ENCODE measurements around the gene RTN4RL1.
"Not testable (repeated sequence)": the region's sequence is repeated elsewhere in the genome, so short reads cannot be mapped to it uniquely, and the experiment has no call there.

Gene RTN4RL1

DNA sequence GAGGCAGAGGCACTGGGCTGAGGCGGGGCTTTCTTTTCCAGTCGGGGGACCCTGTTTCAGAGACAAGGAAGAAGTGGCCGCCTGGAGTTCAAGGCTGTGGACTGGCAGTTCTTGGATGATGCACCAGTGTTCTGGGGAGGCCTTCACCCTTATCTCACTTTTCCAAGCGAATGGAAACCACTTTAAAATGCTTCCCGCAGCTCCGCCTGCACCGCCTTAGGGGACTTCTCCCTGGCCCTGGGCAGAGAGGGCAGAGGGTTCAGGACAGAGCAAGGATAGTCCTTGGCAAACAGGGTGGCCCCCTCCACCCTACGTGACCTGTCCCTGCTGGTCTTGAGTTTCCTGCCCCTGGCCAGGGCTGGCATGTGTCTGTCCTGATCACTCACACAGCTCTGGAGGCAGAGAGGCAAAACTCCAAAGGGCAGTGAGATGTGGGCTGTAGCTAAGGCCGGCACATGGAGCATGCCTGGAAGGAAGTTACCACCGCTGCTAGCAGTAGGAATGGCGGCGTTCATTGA lies 20.6 kb downstream of the RTN4RL1 start:
- in situ Hi-C loops (cut with MboI; ENCODE audit: low sequenced_read_pairs) = no loop called here

DNA sequence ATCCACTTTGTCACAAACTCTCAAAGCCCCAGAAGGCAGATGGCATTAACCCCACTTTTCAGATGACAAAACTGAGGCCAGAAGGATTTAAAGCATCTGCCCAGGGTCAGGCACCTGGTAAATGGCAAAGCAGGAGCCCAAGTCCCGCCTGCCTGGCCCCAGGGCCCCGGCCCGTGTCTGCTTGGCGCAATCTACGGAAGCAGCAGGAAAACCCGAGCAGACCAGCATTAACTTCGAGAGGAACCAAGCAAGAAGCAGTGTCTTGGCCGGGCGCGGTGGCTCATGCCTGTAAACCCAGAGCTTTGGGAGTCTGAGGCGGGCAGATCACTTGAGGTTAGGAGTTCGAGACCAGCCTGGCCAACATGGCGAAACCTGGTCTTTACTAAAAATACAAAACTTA lies 21.6 kb downstream of the RTN4RL1 start:
- in situ Hi-C loops (cut with MboI; ENCODE audit: low sequenced_read_pairs) = no loop called here

DNA sequence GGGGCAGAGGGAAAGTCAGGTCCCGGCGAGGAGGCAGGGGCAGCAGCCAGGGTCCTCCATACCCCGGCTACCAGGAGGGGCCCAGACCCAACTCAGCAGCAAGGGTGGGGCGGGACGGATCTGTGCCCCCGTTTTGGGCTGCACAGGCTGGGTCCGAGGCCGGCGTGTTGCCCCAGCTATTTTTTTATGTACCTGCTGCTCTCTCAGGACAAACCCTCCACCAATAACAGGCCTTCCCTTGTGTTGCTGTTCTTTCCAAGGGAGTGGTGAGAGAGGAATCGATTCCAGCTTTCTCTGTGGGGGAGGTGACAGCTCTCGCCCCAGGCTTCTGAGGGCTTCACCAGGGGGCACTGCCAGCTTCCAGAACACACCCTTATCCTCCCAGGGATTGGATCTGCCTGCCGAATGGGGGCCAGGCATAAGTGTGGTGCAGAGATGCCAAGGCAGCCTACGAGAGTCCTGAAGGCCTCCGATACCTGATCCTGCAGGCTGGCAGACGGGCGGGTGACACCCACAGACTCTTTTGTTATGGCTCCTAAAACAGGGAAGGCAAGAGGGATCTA lies 22.3 kb downstream of the RTN4RL1 start:
- in situ Hi-C loops (cut with MboI; ENCODE audit: low sequenced_read_pairs) = no loop called here

DNA sequence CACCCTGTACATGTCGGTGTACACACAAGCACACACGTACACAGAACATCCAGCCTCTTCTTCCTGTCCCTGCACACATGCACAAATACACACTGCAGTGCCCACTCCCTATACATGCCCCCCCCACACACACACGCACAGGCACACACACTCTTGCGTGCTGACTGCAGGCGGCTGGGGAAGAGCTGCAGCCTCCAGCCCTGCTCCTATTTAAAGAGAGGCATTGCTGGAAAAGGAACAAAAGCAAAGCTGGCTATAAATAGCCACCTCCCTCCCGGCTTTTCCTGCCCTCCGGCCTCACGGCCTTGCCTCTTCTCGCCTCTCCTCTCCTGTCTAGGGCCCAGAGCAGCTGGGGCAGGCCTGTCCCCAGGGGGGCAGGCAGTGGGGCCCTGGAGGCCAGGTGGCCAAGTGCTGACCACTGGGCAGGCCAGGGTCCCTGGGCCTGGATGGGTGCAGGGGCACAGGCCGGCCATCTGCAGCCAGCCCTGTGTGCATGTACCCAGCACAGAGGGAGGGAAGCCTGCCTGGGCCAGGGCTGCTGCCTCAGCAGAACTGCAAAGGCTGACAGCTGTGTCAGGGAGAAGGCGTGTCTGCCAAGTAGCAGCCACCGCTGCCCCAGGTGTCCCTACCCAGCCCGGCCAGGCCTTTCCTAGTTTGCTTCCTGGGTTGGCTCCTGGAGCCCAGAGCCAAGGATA lies 25.4 kb downstream of the RTN4RL1 start:
- in situ Hi-C loops (cut with MboI; ENCODE audit: low sequenced_read_pairs) = no loop called here

DNA sequence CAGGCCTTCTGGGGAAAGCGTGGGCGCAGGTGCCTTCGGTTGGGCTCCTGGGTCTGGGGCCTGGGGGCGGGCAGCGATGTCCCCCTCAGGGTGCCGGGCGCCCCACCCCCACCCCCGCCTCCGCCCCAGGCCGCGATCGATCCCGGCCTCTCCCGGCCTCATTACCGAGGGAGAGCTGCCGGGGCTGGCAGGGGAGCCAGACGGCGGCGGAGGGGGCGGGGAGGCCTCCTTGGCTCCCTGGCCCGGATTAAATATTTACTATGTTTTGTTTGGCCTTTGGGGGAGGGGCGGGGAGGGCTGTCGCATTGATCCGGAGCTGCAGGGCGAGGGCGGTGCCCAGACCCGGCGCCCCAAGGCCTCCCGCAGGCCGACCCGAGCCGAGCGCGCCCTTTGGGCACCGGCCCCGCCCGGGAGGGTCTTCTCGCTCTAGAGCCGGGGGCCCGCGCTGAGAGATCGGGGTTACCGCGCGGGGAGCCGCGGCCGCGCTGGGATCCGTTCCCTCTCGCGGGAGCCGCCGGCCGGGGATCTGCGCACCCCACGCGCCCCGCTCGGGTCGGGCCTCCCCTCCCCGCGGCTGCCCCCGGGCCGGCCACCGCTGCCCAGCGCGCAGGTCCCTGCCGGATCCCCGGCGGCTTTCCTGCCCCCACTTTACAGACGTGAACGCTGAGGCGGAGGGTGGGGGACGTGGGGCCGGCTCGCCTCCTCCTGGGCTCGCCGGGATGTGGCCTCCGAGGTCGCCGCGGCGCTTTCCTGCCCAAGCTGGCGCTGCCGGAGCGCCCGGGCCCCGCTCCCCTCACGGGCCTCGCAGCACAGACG lies 27.0 kb downstream of the RTN4RL1 start:
- in situ Hi-C loops (cut with MboI; ENCODE audit: low sequenced_read_pairs) = no loop called here

DNA sequence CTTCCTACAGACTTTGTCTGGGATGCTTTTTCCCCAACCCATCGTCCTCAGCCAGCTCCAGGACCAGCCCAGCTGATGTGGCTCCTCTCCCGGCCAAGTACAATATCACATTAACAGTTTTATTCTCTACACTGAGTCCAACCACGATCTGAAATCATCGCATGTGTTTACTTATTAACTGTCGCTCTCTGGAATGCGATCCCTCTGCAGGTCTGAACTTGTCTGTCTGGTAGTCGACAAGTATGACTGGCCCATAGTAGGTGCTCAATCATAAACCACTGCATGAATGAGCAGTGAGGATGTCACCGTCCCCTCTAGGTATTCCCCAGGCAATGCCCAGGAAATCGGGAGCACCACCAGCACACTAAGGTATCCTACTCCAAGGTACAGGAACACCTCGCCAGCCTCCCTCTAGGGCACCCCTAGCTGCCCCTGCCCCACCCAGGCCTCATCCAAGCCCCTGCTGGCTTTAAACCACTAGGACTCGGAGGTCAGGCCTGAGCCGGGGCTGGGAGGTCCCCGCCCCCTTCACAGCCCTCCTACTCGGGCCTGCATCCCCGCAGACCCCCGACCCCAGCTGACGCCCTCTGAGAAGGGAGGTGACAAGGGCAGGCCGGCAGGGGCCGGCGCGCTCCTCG lies 27.7 kb downstream of the RTN4RL1 start:
- in situ Hi-C loops (cut with MboI; ENCODE audit: low sequenced_read_pairs) = no loop called here

DNA sequence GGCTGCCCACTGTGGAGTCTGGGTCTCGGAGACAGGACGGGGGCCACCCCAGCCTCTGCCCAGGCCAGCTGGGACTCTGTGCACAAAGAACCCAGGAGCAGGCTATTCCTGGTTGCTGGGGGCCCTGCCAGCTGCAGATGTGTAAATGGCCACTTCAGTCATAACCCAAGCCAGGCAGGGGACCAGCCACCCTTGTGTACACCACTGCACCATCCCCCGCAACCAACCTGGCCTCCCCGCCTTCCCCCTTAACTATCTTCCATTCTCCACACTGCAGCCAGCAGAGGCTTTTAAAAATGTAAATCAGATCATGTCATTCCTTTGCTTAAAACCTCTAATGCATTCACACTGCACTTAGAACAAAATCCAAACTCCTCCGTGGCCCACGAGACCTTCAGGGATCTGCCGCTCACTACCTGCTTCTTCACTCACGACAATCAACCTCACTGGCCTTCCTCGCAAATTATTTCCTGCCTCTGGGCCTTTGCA lies 28.3 kb downstream of the RTN4RL1 start:
- in situ Hi-C loops (cut with MboI; ENCODE audit: low sequenced_read_pairs) = no loop called here

DNA sequence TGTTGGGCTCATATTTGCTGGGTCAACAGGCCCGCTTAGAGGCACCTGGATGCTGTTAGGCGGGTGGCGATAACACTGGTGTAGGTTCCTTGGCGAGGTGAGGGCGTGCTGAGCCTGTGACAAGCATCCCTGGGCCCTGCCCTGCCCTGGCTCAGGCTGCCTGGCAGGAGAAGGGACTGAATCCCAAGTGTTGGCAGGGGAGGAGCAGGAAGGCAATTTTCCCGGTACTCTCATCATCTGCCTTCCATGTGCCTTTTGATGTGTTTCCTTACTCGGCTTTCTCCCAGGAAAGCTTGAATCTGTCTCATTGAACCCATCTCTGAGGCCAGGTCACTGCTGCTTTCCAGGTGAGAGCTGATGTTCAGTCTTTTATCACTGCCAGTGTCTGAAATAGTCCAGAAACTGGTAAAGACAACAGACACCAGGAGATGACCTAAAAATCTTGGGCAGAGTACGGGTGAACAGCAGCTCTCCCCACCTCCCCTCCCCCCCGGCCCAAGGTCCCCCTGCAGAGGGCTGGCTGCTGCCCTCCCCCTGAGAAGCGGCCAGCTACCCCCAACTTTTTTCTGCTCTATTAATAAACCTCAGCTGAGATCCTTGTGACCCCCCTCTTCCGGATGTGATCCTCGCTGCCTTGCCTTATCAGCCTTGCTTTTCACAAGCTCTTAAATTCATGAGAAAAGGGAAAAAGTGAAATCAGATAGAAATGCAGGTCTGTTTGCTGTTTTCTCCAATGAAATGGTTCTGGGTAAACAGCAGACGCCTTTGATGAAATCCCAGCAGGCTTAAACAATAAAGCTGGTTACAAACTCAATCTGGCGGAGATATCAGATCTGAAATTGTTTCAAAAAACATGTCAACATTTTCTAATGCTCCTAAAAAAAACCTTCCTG lies 29.0 kb downstream of the RTN4RL1 start:
- in situ Hi-C loops (cut with MboI; ENCODE audit: low sequenced_read_pairs) = no loop called here

DNA sequence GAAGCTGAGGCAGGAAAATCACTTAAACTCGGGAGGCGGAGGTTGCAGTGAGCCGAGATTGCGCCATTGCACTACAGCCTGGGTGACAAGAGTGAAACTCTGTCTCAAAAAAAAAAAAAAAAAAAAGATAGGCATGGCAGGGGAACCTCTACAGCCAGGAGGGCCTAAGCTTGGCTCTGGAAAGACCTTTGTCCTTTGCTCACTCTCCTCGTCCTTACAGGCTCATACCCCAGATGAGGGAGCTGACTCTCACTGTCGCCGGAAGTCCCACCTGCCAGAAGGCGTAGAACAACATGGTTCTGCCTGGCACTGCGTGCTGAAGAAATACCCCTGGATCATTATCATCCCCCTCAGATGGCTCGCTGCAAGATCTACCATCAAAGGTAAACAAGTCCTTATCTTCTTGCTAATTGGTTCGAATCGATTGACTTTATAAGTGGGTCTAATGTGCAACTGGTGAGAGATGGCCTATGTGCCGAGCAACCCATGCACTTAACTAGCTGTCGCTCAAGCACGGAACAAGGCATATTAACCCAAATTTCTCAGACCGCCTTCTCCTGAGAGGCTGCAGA lies 29.7 kb downstream of the RTN4RL1 start:
- in situ Hi-C loops (cut with MboI; ENCODE audit: low sequenced_read_pairs) = no loop called here

DNA sequence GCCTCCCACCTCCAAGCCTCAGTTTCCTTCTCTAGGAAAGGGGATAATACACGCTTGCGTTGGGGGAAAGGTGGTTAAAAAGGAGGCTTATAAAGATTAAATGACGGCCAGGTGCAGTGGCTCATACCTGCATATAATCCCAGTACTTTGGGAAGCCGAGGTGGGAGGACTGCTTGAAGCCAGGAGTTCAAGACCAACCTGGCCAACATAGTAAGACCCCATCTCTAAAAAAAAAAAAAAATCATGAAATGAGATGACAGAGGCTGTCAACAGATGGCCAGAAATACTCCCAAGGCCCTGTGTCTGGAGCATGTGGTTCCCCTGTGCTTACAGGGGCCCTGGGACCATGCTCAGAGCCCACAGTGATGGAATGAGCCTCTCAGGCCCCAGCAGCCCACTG lies 30.4 kb downstream of the RTN4RL1 start:
- in situ Hi-C loops (cut with MboI; ENCODE audit: low sequenced_read_pairs) = no loop called here

DNA sequence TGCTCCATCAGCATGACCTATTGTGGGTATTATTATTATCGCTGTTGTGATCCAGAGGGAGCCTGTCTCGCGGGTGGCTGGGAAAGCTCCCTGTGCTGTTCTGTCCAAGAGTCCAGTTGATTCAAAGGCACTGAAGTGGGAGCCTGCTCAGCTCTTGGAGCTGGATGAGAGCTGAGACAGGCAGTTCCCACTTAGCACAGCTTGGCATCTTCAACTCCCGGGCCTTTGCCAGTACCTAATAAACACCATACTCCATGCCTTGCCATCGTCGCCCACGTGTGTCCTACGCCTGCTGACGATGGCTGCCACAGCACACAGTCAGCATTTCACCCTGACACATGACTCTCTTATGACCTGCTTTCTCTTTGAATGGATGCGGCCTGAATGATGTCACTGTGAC lies 32.6 kb downstream of the RTN4RL1 start:
- in situ Hi-C loops (cut with MboI; ENCODE audit: low sequenced_read_pairs) = no loop called here

DNA sequence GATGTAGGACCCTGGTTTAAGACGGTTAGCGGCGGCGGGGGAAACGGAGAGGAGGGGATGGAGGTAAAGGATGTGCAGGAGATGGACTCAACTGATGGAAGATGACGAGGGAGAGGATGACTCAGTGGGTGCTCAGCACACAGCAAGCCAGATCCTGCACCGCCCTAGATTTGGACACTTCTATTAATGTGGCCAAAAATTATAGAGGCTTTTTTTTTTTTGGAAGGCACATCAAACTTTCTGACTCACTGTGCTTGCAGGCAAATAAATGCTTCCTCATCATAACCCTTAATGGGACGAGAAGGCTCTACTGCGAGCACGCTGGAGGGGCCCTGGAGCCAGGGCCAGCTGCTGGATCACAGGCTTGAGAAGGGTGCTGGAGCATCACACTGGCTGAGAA lies 36.0 kb downstream of the RTN4RL1 start:
- in situ Hi-C loops (cut with MboI; ENCODE audit: low sequenced_read_pairs) = no loop called here

DNA sequence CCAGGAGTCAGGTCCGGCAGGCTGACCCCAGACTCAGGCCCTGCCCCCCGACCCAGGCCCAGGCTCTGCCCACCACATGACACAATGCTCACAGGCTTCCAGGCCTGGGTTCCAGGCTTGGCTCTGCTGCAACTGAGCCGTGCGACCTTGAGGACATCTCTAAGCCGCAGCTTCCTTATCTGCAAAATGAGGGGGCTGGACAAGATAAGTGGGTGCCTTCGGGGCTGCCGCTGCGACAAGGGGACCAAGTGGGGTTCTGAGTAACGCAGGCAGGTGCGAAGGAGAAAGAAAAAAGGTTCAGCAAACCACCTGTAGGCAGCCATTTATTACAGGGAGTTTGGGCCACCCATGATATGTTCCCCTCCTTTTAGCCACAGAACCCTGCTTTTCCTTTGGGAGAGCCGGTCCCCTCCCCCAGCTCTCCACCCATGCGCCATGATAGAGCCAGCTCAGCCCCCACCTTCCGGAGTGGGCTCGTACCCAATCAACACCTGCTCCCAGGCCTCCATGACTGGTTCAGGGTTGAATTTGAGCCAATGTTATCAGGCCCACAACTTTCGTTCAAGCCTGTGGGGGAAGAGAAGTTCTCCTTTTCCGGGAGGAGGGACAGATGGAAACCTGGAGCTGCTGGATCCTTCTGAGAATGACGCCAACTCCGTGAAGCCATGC lies 38.2 kb downstream of the RTN4RL1 start:
- in situ Hi-C loops (cut with MboI; ENCODE audit: low sequenced_read_pairs) = no loop called here

DNA sequence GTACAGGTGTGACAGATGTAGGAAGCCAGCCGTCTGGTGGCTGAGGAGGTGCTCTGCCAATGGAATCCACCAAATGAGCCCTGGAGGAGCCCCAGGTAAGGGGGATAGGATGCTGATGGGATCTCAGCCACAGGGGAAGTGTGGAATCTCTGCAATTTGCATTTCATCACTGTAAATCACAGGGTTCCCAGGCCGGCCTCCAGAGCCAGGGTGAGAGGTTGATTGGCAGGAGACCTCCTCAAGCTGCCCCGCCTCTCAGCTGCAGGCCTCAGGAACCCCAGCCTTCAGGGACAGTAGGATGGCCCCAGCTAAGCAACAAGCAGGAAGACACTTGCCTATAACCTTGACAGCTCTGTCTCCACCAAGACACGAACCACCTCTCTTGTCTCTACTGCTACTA lies 39.4 kb downstream of the RTN4RL1 start:
- in situ Hi-C loops (cut with MboI; ENCODE audit: low sequenced_read_pairs) = no loop called here

DNA sequence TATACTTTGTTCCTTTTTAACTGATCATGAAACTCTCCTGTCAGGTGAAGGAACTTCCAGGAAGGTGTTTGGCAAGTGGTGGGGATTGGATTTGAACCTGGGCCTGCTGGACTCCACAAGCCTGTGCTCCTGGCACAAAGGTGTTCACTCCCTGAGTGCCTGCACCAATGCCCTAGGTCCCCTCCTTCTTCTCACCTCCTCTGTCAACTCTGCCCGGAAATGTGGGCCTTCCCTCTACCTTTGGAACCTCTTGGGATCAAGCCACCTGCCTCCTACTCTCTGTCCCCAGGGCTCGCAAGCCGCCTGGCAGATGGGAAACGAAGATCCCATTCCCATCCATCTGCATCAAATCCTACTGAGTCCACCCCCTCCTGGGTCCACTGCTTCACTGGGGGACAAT lies 40.0 kb downstream of the RTN4RL1 start:
- in situ Hi-C loops (cut with MboI; ENCODE audit: low sequenced_read_pairs) = no loop called here

DNA sequence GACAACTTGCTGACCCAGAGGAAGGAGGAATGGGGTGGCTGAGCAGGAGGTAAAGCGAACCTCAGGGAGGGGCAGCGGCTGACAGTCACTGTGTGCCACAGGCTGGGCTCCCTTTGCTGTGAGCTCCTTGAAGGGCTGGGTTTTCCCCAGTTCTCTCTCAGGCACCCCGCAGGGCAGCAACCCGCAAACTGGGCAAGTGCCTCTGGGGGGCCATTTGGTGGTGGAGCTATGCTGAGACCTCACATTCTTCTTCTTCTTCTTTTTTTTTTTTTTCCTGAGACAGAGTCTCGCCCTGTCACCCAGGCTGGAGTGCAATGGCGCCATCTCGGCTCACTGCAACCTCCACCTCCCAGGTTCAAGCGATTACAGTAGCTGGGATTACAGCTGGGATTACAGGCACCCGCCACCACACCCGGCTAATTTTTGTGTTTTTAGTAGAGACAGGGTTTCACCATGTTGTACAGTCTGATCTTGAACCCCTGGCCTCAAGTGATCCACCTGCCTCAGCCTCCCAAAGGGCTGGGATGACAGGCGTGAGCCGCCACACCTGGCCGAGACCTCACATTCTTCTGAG lies 42.3 kb downstream of the RTN4RL1 start:
- in situ Hi-C loops (cut with MboI; ENCODE audit: low sequenced_read_pairs) = not testable (repeated sequence)

DNA sequence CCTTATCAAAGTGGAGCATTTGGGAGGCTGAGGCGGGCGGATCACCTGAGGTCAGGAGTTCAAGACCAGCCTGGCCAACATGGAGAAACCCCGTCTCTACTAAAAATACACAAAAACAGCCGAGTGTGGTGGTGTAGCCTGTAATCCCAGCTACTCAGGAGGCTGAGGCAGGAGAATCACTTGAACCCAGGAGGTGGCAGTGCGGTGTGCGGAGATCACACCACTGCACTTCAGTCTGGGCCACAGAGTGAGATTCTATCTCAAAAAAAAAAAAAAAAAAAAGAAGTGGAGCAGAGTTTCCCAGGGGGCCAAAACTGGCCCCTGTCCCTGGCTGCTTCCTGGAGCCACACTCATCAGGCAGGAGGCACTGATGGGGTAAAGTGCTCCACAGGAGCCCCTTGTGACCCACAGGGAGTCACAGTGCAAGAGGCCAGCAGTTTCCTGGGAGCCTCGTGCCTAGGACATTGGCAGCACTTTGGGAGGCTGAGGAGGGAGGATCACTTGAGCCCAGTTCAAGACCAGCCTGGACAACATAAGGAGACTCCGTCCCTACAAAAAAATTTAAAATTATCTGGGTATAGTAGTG lies 44.4 kb downstream of the RTN4RL1 start:
- in situ Hi-C loops (cut with MboI; ENCODE audit: low sequenced_read_pairs) = no loop called here

DNA sequence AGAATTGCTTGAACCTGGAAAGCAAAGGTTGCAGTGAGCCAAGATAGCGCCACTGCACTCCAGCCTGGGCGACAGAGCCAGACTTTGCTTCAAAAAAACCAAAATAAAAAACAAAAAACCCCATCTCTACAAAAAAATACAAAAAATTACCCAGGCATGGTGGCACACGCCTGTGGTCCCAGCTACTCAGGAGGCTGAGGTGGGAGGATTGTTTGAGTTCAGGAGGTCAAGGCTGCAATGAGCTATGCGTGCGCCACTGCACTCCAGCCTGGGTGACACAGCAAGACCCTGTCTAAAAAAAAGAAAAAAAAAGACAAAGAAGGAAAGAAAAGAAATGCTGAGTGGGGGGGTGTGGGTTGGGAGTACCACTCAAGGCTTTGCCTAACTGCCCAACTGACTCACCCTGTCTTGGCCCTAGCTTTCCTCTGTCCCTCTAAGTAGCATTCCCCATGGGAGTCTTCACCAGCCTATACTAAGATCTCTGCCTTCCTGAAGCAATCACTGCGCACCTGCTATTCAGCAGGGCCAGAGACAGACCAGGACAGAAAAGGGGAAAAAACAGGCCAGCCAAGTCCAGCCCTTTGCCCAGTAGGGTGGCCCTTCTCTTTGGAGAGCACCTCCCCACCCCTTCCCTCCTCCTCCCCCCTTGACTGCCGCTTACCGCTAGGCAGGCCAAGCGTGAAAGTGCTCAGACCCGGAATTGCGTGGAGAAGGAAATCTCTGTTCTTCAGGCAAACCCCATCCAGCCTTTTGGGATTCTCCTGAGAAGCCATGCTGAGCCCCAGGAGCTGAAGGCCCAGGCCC lies 45.8 kb downstream of the RTN4RL1 start:
- in situ Hi-C loops (cut with MboI; ENCODE audit: low sequenced_read_pairs) = no loop called here

All from HL-60/S4 treated with retinoic acid at 250 ng/mL for 4 days and 3 days (cell line).